GM18519 (cell line): ENCODE results near the gene KRT80.

Source experiments
- ATAC-seq: cut with Tn5 transposase; IDR thresholded peaks from one replicate; pipeline ENCODE4 v1.9.1; 2021; ENCODE audit warnings: mild to moderate bottlenecking, moderate library complexity; ENCODE audit not compliant: unreplicated experiment, low FRiP score

KRT80 gene

GRCh38 chr12:52119398-52120254, 72.2 kb downstream of the KRT80 start:
- no peak for ATAC-seq
